SK-N-MC (cell line): ENCODE measurements around the gene CEACAM19.
"Not testable (repeated sequence)": the region's sequence is repeated elsewhere in the genome, so short reads cannot be mapped to it uniquely, and the experiment has no call there.

ENCODE experiments used
- DNase-seq: peaks from one replicate; pipeline ENCODE4 v3.0.0-alpha.2; 2011; ENCODE audit warnings: low read depth, low spot score
- H3K27ac ChIP-seq: fragments of 200-600 bp; sonication (generic); 2 replicates; pipeline ENCODE4 v1.5.1; 2016; ENCODE audit warnings: mixed run types
- H3K36me3 ChIP-seq: fragments of 200-600 bp; sonication (generic); 2 replicates; pipeline ENCODE4 v1.6.1; 2017; ENCODE audit warnings: antibody characterized with exemption, low read length, mixed read lengths; ENCODE audit not compliant: insufficient read depth
- H3K4me3 ChIP-seq: fragments of 200-600 bp; sonication (generic); 2 replicates; pipeline ENCODE4 v1.5.1; 2016
- H3K9ac ChIP-seq: fragments of 200-600 bp; sonication (generic); 2 replicates; pipeline ENCODE4 v1.8.0; 2017; ENCODE audit warnings: mixed run types, mixed read lengths; ENCODE audit not compliant: insufficient read length
- H3K9me3 ChIP-seq: fragments of 200-600 bp; sonication (generic); 2 replicates; pipeline ENCODE4 v1.6.1; 2017; ENCODE audit warnings: low read depth, mild to moderate bottlenecking, antibody characterized with exemption, low read length, moderate library complexity, mixed read lengths
- EZH2 ChIP-seq: fragments of 200-600 bp; sonication (generic); IDR thresholded peaks from one replicate; pipeline ENCODE4 v1.6.1; 2017; ENCODE audit warnings: antibody characterized with exemption
- FOXP2 ChIP-seq: optimal IDR thresholded peaks from 2 replicates; pipeline ENCODE3; 2011; ENCODE audit warnings: mild to moderate bottlenecking, moderate library complexity; ENCODE audit not compliant: insufficient read depth; ENCODE audit errors: extremely low read length, control extremely low read depth
- POLR2AphosphoS5 ChIP-seq: IDR thresholded peaks from 2 replicates; pipeline ENCODE4 v1.6.1; 2012; ENCODE audit warnings: mild to moderate bottlenecking, low read depth, low read length, borderline replicate concordance

CEACAM19 gene

GRCh38 chr19:44681992-44682790, 10.9 kb downstream of the CEACAM19 start:
- no peaks in the 10 kb centered on the region for H3K36me3 ChIP-seq
- no peak overlapping the region for H3K4me3 ChIP-seq
- no peaks in the 10 kb centered on the region for H3K9me3 ChIP-seq
- no peak for TF ChIP-seq FOXP2
- TF ChIP-seq POLR2AphosphoS5: no peak
- no peak for TF ChIP-seq EZH2
- DNase-seq: no peak
- H3K27ac ChIP-seq: no peak overlapping the region
- H3K9ac ChIP-seq: no peak overlapping the region

- DNase-seq: no peak
- H3K9ac ChIP-seq: no peak overlapping the region
- TF ChIP-seq POLR2AphosphoS5 (no peak), FOXP2 (no peak), EZH2 (no peak)
- H3K27ac ChIP-seq: no peak overlapping the region
- no peak overlapping the region for H3K4me3 ChIP-seq
- no peaks in the 10 kb centered on the region for H3K36me3 ChIP-seq
- no peaks in the 10 kb centered on the region for H3K9me3 ChIP-seq
These were observed 11.5 kb downstream of the CEACAM19 start for GRCh38 chr19:44682807-44683206.

DNA sequence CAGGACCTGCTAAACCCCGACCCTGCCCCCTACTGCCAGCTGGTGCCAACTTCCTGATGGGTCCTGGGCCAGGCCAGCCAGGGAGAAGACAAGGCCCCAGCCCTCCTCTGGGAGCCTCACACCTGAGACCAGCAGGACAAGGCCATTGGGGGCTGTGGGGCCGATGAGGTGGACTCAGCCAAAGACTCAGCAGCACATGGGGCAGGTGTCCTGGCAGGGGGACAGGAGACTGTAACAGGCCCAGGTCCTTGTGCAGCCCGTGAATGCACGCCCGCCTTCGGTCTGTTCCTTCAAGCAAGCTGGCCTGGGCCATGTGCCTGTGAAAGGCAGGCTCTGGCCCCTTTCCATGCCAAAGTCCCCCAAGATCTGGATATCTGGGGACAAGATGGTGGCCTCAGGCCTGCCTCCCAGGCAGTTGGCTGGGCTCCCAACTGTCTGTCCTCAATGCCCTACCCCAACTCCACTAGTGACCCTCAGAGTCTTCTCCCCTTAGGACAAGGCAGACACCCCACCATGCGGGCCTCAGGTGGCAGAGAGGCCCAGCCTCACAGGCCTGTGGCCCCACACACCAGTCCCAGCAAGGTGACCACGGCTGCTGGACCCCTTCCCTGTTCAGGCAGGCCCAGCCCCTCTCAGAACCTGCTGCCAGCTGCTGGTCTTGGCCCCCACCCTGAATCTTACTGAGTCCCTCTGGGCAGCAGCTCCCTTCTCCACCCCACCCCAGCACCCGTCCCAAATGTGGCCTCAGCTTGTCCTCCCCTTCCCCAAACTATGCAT, 12.3 kb downstream of the CEACAM19 start:
- Histone ChIP-seq H3K36me3 (no peaks in the 10 kb centered on the region), H3K9me3 (no peaks in the 10 kb centered on the region), H3K27ac (no peak overlapping the region), H3K4me3 (no peak overlapping the region), H3K9ac (no peak overlapping the region)
- no peak for DNase-seq
- TF ChIP-seq FOXP2: no peak

- not testable (repeated sequence) for H3K9ac ChIP-seq, H3K9me3 ChIP-seq, H3K27ac ChIP-seq, H3K4me3 ChIP-seq, H3K36me3 ChIP-seq, DNase-seq
These were observed 13.1 kb downstream of the CEACAM19 start for GRCh38 chr19:44684396-44684795.

DNA sequence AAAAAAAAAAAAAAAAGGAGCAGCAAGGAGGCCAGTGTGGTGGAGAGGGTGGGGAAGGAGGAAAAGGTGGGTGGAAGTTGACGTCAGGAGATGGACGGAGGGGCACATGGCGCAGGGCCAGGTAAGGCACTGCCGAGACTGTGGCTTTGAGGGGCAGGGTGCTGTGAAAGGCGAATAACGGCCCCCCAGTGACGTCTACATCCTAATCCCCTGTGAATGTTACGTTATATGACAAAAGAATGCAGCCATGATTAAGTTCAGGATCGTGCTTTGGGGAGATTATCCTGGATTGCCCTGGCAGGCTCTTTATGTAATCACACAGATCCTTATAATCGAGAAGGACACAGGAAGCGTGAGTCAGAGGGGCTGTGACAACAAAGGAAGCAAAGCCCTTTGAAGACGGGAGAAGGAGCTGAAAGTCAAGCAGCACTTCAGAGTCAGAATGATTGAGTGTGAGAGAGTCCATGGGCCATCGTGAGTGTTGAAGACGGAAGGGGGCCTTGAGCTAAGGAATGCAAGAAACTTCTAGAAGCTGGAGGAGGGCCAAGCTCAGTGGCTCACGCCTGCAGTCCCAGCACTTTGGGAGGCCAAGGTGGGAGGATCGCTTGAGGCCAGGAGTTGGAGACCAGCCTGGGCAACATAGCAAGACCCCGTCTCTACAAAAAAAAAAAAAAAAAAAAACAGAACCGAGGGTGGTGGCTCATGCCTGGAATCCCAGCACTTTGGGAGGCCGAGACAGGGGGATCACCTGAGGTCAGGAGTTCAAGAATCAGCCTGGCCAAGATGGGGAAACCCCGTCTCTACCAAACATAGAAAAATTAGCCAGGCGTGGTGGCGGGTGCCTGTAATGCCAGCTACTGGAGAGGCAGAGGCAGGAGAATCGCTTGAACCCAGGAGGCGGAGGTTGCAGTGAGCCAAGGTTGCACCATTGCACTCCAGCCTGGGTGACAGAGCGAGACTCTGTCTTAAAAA, 13.9 kb downstream of the CEACAM19 start:
- H3K27ac ChIP-seq: no peak overlapping the region
- no peak overlapping the region for H3K4me3 ChIP-seq
- H3K9me3 ChIP-seq: no peaks in the 10 kb centered on the region
- no peak for TF ChIP-seq EZH2
- DNase-seq: no peak
- H3K36me3 ChIP-seq: no peaks in the 10 kb centered on the region
- H3K9ac ChIP-seq: no peak overlapping the region

DNA sequence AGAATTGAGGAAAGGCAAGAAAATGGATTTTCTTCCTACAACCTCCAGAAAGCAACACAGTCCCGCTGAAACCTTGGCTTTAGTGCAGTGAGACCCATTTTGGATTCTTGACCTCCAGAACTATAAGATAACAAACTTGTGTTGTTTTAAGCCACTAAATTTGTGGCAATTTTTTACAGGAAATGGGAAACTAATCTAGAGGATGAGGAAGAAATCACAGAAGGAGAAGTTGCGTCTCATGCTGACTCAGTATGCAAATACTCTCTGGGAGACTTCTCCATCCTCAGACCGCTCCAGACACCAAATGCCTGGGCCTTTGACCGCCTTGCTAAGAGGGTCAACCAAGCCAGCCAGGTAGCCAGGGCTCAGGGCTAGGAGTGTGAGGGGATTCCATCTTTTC, 14.6 kb downstream of the CEACAM19 start:
- Histone ChIP-seq H3K9me3 (no peaks in the 10 kb centered on the region), H3K36me3 (no peaks in the 10 kb centered on the region), H3K27ac (no peak overlapping the region), H3K4me3 (no peak overlapping the region), H3K9ac (no peak overlapping the region)
- TF ChIP-seq POLR2AphosphoS5 (no peak), EZH2 (no peak), FOXP2 (no peak)
- DNase-seq: no peak

DNA sequence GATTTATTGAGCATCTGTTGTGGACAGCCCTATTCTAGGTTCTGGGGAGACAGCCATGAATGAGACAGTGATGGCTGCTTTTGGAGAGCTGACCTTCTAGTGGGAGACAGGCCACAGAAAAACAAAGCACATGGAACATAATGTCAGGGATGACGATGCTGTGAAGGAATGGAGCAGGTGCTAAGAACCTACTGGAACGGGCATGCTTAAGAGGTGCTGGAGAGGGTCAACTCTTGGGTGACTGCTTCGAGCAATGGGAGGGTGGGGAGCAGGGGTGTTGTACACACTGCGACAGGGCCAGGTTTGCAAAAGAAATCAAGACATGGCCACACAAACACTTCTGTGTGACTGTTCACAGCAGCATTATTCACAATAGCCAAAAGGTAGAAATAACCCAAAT, 15.6 kb downstream of the CEACAM19 start:
- no peak for DNase-seq
- Histone ChIP-seq H3K9me3 (no peaks in the 10 kb centered on the region), H3K36me3 (no peaks in the 10 kb centered on the region), H3K9ac (no peak overlapping the region), H3K4me3 (no peak overlapping the region), H3K27ac (no peak overlapping the region)
- TF ChIP-seq FOXP2 (no peak), EZH2 (no peak), POLR2AphosphoS5 (no peak)

- H3K27ac ChIP-seq: no peak overlapping the region
- no peaks in the 10 kb centered on the region for H3K9me3 ChIP-seq
- H3K4me3 ChIP-seq: no peak overlapping the region
- no peak for DNase-seq
- H3K9ac ChIP-seq: no peak overlapping the region
- no peaks in the 10 kb centered on the region for H3K36me3 ChIP-seq
- TF ChIP-seq POLR2AphosphoS5: no peak
- no peak for TF ChIP-seq EZH2
- no peak for TF ChIP-seq FOXP2
These were observed 16.6 kb downstream of the CEACAM19 start for GRCh38 chr19:44687888-44688287.
